Skeletal muscle tissue (tissue), 4 donors: Measurements from ENCODE around the gene MAU2. TPM values are rescaled to one million over a fixed set of nuclear protein-coding genes. Genes with fewer than 3 reads are reported as not detected.
"Not testable (repeated sequence)": the region's sequence is repeated elsewhere in the genome, so short reads cannot be mapped to it uniquely, and the experiment has no call there.

ENCODE experiments used
- H3K27ac ChIP-seq: one replicate; pipeline ENCODE4 v1.7.0; 2013; ENCODE audit warnings: mild to moderate bottlenecking, low read depth, low read length, inconsistent platforms
- H3K27me3 ChIP-seq, 3 donors: one replicate each; pipeline ENCODE4 v1.7.0; 2013; ENCODE audit warnings: low read length in 3 of 3; ENCODE audit not compliant: control insufficient read depth in 3 of 3, insufficient read depth in 3 of 3
- H3K36me3 ChIP-seq, 3 donors: one replicate each; pipeline ENCODE4 v1.7.0; 2013; ENCODE audit warnings: low read length in 3 of 3; ENCODE audit not compliant: control insufficient read depth in 3 of 3, insufficient read depth in 3 of 3
- H3K4me1 ChIP-seq, 3 donors: one replicate each; pipeline ENCODE4 v1.7.0; 2013; ENCODE audit warnings: low read length in 3 of 3, mild to moderate bottlenecking in 3 of 3; ENCODE audit not compliant: control insufficient read depth in 3 of 3, insufficient read depth in 3 of 3
- H3K4me3 ChIP-seq, 3 donors: one replicate each; pipeline ENCODE4 v1.7.0; 2013; ENCODE audit warnings: low read length in 3 of 3
- H3K9ac ChIP-seq, 3 donors: one replicate each; pipeline ENCODE4 v1.7.0; 2013; ENCODE audit warnings: low read length in 3 of 3, mild to moderate bottlenecking in 3 of 3, moderate library complexity in 2 of 3, low read depth in 1 of 3
- H3K9me3 ChIP-seq, 3 donors: one replicate each; pipeline ENCODE4 v1.7.0; 2013; ENCODE audit warnings: low read length in 3 of 3; ENCODE audit not compliant: control insufficient read depth in 3 of 3
- total RNA-seq: library from RNA; depleted of rRNA; stranded (reverse); fragments of >200 nt; gene quantifications from one replicate; pipeline ENCODE4 v1.2.3, GENCODE V29; 2014
- donor health status: Osteomylitis.

Gene MAU2
- total RNA-seq, 1 donor from 2014 or later = 20.9 TPM

DNA sequence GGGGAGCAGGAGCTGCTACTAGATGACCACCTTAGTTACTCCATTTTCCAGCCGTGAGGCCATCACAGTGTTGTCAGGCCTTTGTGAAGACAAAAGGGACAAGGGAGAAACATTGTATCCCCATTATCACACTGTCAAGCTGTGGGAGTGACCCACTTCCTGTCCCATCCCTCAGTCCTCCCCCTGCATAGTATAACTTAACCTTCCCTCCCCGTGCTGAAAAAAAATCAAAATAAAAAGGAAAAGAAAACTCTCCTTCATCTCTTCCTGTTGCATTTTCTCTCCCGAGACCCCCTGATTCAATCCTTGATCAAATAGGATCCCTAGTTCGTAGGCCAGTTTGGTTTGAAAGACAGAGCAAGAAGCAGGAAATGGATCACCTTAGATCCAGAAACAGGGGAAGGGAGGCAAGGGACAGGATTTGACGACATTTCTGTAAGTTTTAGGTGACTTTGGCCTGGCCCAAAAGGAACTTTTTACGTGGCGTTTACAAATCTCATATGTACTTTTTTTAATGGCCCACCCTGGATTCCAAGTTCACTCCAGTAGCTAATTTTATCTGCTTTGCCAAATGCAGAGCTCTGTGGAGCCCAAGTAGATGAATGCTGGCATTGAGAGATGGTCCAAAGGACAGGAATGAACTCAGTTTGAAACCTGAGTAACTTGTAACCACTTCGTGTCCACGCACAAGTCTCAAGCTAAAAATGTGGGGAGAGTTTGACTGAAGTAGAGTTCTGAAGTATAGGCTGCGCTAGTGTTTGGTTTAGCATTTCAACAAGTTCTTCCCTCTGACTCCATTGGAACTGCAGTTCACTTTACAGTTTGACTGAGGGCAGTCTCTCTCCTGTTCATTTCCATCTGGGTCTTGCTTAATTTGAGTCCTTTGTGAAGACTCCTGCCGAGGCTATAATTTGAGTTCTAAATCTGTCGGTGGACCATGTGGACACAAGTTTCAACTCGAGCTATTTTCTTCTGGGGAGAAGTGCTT, 68.2 kb downstream of the MAU2 start:
- Histone ChIP-seq H3K9ac (peak overlapping the region; percentile 50 to 70 (median 54)), H3K4me1 (peaks cover 33 to 46% (median 40%) of the 10 kb centered on the region in 3 donors), H3K9me3 (no peaks in the 10 kb centered on the region), H3K27me3 (no peaks in the 10 kb centered on the region), H3K36me3 (no peaks in the 10 kb centered on the region), H3K4me3 (peak overlapping the region in 2 of 3 donors; percentile 29 to 48), H3K27ac (peak overlapping the region; percentile 71)

DNA sequence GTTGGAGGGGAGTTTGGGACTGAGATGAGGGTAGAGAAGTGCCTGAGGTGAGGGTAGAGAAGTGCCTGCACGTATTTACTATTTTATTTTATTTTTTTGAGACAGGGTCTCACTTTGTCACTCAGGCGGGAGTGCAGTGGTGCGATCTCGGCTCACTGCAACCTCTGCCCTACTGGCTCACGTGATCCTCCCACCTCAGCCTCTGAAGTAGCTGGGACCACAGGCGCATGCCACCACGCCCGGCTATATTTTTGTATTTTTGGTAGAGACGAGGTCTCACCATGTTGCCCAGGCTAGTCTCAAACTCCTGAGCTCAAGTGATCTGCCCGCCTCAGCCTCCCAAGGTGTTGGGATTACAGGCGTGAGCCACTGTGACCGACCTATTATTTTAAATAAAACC, 69.1 kb downstream of the MAU2 start:
- Histone ChIP-seq H3K4me3 (peak overlapping the region in 2 of 3 donors; percentile 29 to 48), H3K27ac (peak overlapping the region; percentile 71), H3K4me1 (peaks cover 31 to 43% (median 37%) of the 10 kb centered on the region in 3 donors)
- not testable (repeated sequence) for H3K9me3 ChIP-seq, H3K36me3 ChIP-seq, H3K27me3 ChIP-seq, H3K9ac ChIP-seq

DNA sequence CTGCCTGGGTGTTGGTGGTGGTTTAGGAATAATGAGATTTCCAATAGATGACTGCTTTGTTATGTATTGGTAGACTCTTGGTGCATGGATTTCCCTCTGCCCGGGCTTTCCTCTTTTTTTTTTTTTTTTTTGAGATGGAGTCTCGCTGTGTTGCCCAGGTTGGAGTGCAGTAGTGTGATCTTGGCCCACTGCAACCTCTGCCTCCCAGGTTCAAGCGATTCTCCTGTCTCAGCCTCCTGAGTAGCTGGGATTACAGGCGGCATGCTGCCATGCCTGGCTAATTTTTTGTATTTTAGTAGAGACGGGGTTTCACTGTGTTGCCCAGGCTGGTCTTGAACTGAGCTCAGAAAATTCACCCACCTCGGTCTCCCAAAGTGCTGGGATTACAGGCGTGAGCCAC, 73.7 kb downstream of the MAU2 start:
- not testable (repeated sequence) for H3K9me3 ChIP-seq, H3K9ac ChIP-seq, H3K4me3 ChIP-seq, H3K27ac ChIP-seq, H3K27me3 ChIP-seq, H3K36me3 ChIP-seq
- H3K4me1 ChIP-seq = peaks cover 10 to 14% (median 11%) of the 10 kb centered on the region in 3 donors

DNA sequence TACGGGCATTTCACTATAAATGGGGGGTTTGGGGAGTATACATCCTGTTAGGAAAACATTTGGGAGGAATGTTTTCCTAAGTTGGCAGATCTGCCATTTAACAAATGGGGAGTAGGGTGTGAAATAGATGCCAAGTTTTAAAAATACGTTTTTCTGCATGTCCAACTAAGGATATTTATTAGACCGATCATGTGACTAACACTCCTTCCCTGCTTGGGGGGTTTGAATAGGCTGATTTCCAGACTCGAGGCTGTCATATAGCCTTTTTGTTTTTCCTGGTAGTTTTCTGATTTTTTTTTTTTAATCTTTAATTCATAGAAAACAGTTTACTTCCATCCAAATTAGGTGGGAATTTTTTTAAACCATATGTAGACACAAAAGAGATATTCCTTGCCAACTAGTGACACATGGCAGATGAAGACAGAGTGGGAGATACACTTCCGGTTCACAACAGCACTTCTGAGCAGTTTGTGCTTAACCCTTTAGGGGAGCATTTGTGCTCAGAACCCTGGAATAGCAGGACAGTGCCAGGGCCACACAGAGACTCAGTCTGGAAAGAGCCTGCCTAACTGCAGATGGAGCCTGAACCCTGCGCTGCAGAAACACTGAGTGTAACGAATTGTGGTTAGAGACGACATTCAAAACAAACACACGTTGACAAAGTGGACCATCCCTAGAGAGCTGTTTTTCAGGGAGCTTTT, 79.3 kb downstream of the MAU2 start:
- Histone ChIP-seq H3K27me3 (no peaks in the 10 kb centered on the region), H3K4me3 (no peak overlapping the region), H3K27ac (no peak overlapping the region), H3K36me3 (no peaks in the 10 kb centered on the region), H3K9ac (peak overlapping the region in 2 of 3 donors; percentile 33 to 57), H3K4me1 (peaks cover 13 to 24% (median 24%) of the 10 kb centered on the region in 3 donors), H3K9me3 (no peaks in the 10 kb centered on the region)

DNA sequence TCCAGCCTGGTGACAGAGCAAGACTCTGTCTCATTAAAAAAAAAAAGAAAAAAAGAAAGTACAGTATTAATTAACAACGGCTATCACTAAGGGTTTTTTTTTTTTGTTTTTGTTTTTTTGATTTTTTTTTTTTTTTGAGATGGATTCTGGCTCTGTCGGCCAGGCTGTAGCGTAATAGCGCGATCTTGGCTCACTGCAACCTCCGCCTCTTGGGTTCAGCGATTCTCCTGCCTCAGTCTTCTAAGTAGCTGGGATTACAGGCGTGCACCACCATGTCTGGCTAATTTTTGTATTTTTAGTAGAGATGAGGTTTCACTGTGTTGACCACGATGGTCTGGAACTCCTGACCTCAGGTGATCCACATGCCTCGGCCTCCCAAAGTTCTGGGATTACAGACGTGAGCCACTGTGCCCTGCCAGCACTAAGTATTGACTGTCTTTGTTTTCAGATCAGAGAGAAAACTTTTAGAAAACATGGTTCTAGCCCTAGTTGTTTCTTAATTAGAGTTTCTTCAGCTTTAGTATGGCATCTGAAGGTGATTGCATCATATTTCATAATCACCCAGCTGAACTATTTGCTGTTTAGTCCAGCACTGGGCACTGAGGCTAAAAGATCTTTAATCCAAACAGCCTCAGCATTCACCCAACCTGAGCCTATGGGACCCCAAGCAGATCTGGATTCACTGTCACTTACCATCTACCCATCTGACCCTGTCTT, 82.2 kb downstream of the MAU2 start:
- H3K4me3 ChIP-seq = peak overlapping the region in 1 of 3 donors; percentile 15
- H3K36me3 ChIP-seq = no peaks in the 10 kb centered on the region
- H3K27ac ChIP-seq = peak overlapping the region; percentile 95
- H3K9me3 ChIP-seq = no peaks in the 10 kb centered on the region
- no peaks in the 10 kb centered on the region for H3K27me3 ChIP-seq
- peak overlapping the region in 2 of 3 donors; percentile 54 to 68 for H3K9ac ChIP-seq
- peaks cover 25 to 41% (median 40%) of the 10 kb centered on the region in 3 donors for H3K4me1 ChIP-seq

DNA sequence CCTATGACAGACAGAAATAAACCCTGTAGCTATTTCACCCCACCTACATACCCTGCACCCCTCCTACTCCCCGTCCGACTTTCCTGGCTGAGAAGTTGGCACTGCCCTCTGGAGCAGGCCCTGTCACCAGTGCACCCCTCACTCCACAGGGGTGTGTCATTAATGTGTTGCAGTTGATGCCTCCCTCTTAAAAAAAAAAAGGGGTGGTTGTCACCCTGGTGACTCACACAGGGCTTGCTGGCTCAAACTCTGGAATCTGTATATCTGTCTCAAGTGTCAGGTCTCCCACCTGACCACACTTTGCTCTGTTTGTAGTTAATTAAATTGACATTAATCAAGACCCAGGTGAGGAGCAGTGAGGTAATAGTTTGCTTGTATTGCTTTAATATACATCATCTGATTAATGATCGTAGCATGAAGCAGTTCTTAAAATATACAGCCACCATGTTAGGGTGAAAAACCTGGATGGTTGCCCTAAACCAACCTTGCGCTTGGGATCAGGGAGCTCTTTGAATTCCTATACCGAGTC, 82.8 kb downstream of the MAU2 start:
- H3K36me3 ChIP-seq = no peaks in the 10 kb centered on the region
- peak overlapping the region in 2 of 3 donors; percentile 54 to 68 for H3K9ac ChIP-seq
- H3K9me3 ChIP-seq = no peaks in the 10 kb centered on the region
- no peaks in the 10 kb centered on the region for H3K27me3 ChIP-seq
- H3K4me1 ChIP-seq = peaks cover 25 to 44% (median 41%) of the 10 kb centered on the region in 3 donors
- H3K4me3 ChIP-seq = peak overlapping the region in 2 of 3 donors; percentile 13 to 15
- peak overlapping the region; percentile 95 for H3K27ac ChIP-seq

DNA sequence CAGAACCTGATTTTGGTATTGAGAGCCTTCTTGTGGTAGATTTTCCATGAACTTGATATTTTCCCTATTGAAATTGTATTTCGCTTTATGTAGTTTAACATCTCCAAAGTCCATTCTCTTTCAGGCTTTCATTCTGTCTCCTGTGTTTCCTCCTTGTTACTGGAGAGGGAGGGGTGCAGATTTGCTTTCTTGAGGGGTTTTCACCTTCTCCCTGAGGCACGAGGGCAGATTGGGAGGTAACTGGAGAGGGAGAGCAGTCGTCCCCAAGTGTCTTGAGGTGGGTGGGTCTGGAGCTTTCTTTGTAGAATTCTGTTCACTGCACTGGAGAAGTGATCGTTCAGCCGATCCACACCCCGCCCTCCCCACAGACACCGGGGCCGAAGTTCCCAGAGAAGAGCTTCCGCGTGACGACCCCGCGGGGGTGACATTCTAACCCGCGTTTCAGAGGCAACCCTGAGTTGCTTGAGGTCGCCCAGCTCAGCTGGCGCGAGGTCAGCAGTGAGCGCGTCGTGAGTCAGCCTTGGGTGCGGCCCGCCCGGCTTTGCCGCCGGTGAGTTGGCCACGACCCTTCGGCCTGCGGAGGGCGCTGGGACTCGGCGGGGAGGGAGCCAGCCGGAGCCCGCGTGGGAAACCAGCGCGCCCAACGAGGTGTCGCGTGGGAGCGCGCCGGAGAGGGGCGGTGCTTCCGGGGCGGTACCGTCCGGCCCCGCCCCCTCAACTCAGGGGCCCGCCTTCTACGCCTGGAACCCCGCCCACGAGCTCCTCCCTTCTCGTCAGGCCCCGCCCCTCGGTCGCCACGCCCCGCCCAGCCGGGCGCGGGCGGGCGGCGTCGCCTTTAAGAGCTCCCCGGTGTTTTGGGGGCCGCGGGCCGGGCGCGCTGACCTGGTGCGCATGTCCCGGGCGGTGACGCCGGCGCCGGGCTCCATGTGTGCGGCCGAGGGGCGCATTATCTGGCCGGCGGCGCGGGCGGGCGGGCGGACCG, 84.5 kb downstream of the MAU2 start, which contains the start of gene GATAD2A:
GATAD2A (plus strand) TSS at position 797 of the 982 bp plus-strand sequence. CDS start 59,671 bp downstream, outside the sequence.
- Histone ChIP-seq H3K27ac (peak within 1 kb of the TSS; percentile 95), H3K4me3 (peak within 1 kb of the TSS; percentile 86 to 89 (median 87)), H3K36me3 (no peaks in the 10 kb centered on the region), H3K4me1 (peaks cover 38 to 56% (median 46%) of the 10 kb centered on the region in 3 donors), H3K9me3 (no peaks in the 10 kb centered on the region), H3K27me3 (no peaks in the 10 kb centered on the region), H3K9ac (peak within 1 kb of the TSS; percentile 81 to 87 (median 82))

DNA sequence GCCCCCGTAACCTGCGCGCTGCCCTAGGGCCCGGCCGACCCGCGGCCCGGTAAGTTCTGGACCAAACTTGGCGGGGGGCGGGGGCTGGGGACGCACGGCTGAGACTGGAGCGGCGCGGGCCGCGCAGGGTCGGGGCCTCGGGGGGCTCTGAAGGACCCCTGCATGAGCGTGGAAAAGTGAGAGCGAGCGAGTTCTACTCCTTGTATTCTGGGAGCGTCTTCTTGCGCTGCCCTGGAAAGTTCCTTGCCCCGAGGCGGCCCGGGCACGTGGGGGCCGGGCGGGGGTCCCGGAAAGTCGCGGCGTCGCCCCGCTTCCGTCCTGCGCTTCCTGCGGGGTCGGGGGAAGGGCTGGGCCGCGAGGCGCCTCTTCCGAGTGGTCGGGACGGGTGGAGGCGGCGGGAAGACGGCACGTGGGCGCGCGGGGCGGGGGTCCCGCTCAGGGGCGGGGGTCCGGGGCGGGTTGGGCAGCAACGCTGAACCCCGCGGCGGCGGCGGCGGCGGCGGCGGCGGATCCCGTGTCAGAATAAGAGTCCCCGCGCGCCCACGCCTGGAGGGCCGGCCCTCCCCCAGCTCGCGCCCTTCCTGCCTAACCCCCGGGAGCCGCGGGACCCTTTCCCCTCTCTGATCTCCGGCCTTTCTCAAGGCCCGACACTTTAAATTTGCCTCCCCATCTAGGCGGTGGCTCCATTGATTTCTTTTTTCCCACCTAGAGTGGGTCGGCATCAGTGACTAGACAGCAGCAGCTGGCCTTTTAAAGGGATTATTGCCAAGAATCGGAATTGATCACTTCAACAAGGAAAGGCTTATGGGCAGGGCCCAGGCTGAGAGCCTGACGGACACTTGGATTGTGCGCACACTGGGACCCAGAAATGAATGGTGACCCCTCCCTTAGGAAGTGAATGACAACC, 85.6 kb downstream of the MAU2 start:
- no peaks in the 10 kb centered on the region for H3K36me3 ChIP-seq
- H3K27ac ChIP-seq = peak overlapping the region; percentile 72
- H3K9me3 ChIP-seq = no peaks in the 10 kb centered on the region
- H3K27me3 ChIP-seq = no peaks in the 10 kb centered on the region
- peak overlapping the region; percentile 81 to 87 (median 82) for H3K9ac ChIP-seq
- H3K4me1 ChIP-seq = peaks cover 48 to 61% (median 51%) of the 10 kb centered on the region in 3 donors
- H3K4me3 ChIP-seq = peak overlapping the region; percentile 72 to 87 (median 85)
